Caco-2 (cell line): ENCODE data around the gene IQGAP2. TPM values are rescaled to one million over a fixed set of nuclear protein-coding genes. Genes with fewer than 3 reads are reported as not detected.

Experiments used
- BruUV-seq: library from RNA; stranded (reverse); fragments of 400-500 nt; replicated peaks from 2 replicates; lab custom pipeline; 2021; lab: Mats Ljungman, UMichigan
- CTCF ChIA-PET: fragments of 300-600 bp; sonication (Branson Sonifier 250); formaldehyde crosslinking; loops from one replicate; lab custom pipeline; 2022; ENCODE audit warnings: antibody characterized with exemption; lab: Charles Lee
- POLR2A ChIA-PET: fragments of 300-600 bp; sonication (Branson Sonifier 250); formaldehyde crosslinking; loops from one replicate; lab custom pipeline; 2022; ENCODE audit warnings: antibody characterized with exemption; lab: Charles Lee
- DNase-seq, 2 experiments: peaks; one replicate each; pipeline versions ENCODE4 v3.0.0 to v3.0.0-alpha.2; 2020 to 2022
- H3K27me3 ChIP-seq: replicated peaks from 2 replicates; pipeline ENCODE4 v1.6.0; 2011; ENCODE audit warnings: low read length; ENCODE audit not compliant: control insufficient read depth, insufficient read depth
- H3K36me3 ChIP-seq: 2 replicates; pipeline ENCODE4 v1.5.1; 2011; ENCODE audit warnings: low read length; ENCODE audit not compliant: control insufficient read depth, insufficient read depth
- H3K4me1 ChIP-seq: fragments of 250-450 bp; sonication (Bioruptor Pico); 2 replicates; pipeline ENCODE4 v1.5.1; 2020; ENCODE audit warnings: mild to moderate bottlenecking
- H3K4me3 ChIP-seq: 2 replicates; pipeline ENCODE4 v1.5.1; 2011; ENCODE audit warnings: low read depth, mild to moderate bottlenecking, control low read depth, low read length
- H3K9me3 ChIP-seq: fragments of 250-450 bp; sonication (Bioruptor Pico); 2 replicates; pipeline ENCODE4 v1.5.1; 2020; ENCODE audit warnings: mild to moderate bottlenecking, moderate library complexity
- H3K27ac Mint-ChIP-seq: one replicate; pipeline ENCODE4 v1.8.0; 2022; ENCODE audit warnings: mixed read lengths; ENCODE audit not compliant: unreplicated experiment
- H3K27me3 Mint-ChIP-seq: one replicate; pipeline ENCODE4 v1.8.0; 2022; ENCODE audit warnings: mixed read lengths; ENCODE audit not compliant: insufficient read depth, unreplicated experiment
- H3K36me3 Mint-ChIP-seq: one replicate; pipeline ENCODE4 v1.8.0; 2022; ENCODE audit warnings: mild to moderate bottlenecking, mixed read lengths; ENCODE audit not compliant: insufficient read depth, unreplicated experiment
- H3K4me1 Mint-ChIP-seq: one replicate; pipeline ENCODE4 v1.8.0; 2022; ENCODE audit warnings: low read depth, mixed read lengths; ENCODE audit not compliant: unreplicated experiment
- H3K4me3 Mint-ChIP-seq: one replicate; pipeline ENCODE4 v1.8.0; 2022; ENCODE audit warnings: mild to moderate bottlenecking, moderate library complexity, mixed read lengths; ENCODE audit not compliant: unreplicated experiment
- H3K9me3 Mint-ChIP-seq: one replicate; pipeline ENCODE4 v1.8.0; 2022; ENCODE audit warnings: mixed read lengths; ENCODE audit not compliant: unreplicated experiment
- intact Hi-C: fragments of 100-400 bp; cut with micrococcal nuclease; formaldehyde crosslinking; loops from one replicate; pipeline ENCODE4 v1.10.0; 2022; ENCODE audit not compliant: unreplicated experiment
- total RNA-seq: library from RNA; stranded (reverse); gene quantifications from 2 replicates; pipeline ENCODE4 v1.2.3, GENCODE V29; 2022
- TF ChIP-seq, protein P1 (sequence below), 2 experiments: fragments of 200-600 bp in 1 of 2; IDR thresholded peaks; 1 replicate in 1 of 2; 2 replicates in 1 of 2; pipeline versions ENCODE4 v1.5.1 to v1.8.0; 2011 to 2022; ENCODE audit warnings: antibody characterized with exemption in 1 of 2, control low read depth in 1 of 2, inconsistent platforms in 1 of 2, low read depth in 1 of 2, low read length in 1 of 2, mild to moderate bottlenecking in 1 of 2, moderate library complexity in 1 of 2; ENCODE audit not compliant: insufficient read depth in 1 of 2, severe bottlenecking in 1 of 2, unreplicated experiment in 1 of 2

IQGAP2 gene
- total RNA-seq, 1 experiment from 2014 or later, result 89.4 TPM

DNA sequence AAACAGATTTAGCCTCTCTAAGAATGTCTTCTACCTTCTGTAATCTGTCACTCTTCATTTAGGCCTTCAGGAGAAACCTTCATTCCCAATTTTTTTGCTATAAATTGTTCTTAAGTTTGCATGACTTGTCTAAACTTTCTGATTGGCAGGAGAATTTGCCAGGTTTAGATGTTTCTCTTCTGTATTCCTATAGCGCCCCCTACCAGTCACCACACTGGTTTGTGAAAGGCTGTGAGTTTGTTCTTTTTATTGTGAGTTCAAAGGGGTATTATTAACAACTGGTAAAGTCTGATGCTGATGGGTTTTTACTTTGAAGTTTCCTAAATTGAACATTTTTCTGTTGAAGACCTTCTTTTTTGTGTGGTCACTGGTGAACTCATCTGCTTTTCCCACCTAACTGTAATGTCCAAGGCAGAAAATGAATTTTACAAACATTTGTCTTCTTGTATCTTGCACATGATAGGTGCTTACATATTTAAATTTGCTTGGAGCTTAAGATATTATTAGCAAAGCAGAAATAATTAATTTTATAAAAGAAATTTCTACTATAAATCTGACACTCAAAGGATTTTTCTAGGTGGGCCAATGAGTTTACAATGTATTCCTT lies 238.5 kb downstream of the IQGAP2 start:
- no peaks in the 10 kb centered on the region for H3K27me3 Mint-ChIP-seq
- H3K4me3 ChIP-seq, result no peak overlapping the region
- peaks cover 79% of the 10 kb centered on the region for H3K36me3 Mint-ChIP-seq
- CTCF ChIA-PET, result no interaction called here
- POLR2A ChIA-PET, result no interaction called here
- H3K9me3 Mint-ChIP-seq, result no peaks in the 10 kb centered on the region
- H3K4me3 Mint-ChIP-seq, result no peak overlapping the region
- no peaks in the 10 kb centered on the region for H3K9me3 ChIP-seq
- no peaks in the 10 kb centered on the region for H3K27me3 ChIP-seq
- H3K27ac Mint-ChIP-seq, result no peak overlapping the region
- H3K4me1 ChIP-seq, result no peaks in the 10 kb centered on the region
- peaks cover 4% of the 10 kb centered on the region for H3K4me1 Mint-ChIP-seq
- no TSS peak for BruUV-seq
- H3K36me3 ChIP-seq, result peaks cover 2% of the 10 kb centered on the region; the same call in 1 of the 2 replicates
- TF ChIP-seq, protein P1, sequence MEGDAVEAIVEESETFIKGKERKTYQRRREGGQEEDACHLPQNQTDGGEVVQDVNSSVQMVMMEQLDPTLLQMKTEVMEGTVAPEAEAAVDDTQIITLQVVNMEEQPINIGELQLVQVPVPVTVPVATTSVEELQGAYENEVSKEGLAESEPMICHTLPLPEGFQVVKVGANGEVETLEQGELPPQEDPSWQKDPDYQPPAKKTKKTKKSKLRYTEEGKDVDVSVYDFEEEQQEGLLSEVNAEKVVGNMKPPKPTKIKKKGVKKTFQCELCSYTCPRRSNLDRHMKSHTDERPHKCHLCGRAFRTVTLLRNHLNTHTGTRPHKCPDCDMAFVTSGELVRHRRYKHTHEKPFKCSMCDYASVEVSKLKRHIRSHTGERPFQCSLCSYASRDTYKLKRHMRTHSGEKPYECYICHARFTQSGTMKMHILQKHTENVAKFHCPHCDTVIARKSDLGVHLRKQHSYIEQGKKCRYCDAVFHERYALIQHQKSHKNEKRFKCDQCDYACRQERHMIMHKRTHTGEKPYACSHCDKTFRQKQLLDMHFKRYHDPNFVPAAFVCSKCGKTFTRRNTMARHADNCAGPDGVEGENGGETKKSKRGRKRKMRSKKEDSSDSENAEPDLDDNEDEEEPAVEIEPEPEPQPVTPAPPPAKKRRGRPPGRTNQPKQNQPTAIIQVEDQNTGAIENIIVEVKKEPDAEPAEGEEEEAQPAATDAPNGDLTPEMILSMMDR (IDR thresholded peaks at IDR 0.05; ENCODE audit: insufficient read depth in 1 of 2, low read depth in 1 of 2, low read length in 1 of 2, severe bottlenecking in 1 of 2, unreplicated experiment in 1 of 2), result peak; percentile 70 to 86
- intact Hi-C loops, result loop anchor here (1.0 to 10.0 kb wide), 3 partner anchors 40 to 237 kb away; partner anchors contain the start of gene IQGAP2
- DNase-seq, result peak; percentile 51 to 75

DNA sequence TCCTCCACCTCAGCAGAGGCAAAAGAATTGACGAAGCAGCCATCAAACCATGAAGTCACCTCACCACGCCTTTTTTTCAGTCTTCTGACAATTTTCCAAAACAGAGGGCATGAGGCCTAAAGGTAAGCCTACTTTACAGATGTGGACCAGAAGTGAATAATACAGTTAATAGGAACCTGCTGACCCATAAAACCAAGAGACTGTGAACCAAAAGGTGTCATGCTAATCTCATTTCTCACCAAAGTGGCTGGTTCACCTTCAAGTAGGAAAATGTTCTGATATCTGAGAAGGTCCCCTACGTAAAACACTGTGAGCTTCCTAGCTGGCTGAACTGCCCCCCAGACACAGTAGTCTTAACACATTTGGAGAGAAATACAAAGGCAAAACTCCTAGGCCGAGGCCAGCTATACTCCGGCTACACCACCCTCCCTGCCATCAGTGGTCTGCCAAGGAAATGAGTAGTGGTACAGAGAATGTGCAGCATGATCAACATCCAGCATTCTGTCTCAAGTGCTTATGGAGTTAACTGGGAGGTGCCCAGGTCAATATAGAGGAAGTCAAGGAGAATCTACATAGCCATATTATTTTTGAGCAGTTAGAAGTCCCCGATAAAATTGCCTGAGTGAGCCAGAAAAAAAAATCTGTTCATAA lies 239.4 kb downstream of the IQGAP2 start:
- Histone ChIP-seq H3K9me3 (no peaks in the 10 kb centered on the region), H3K4me1 (no peaks in the 10 kb centered on the region), H3K4me3 (no peak overlapping the region), H3K36me3 (peaks cover 2% of the 10 kb centered on the region; the same call in 1 of the 2 replicates), H3K27me3 (no peaks in the 10 kb centered on the region)
- peaks cover 76% of the 10 kb centered on the region for H3K36me3 Mint-ChIP-seq
- intact Hi-C loops, result loop anchor here (10.0 kb wide), 1 partner anchor 238 kb away; the partner anchor contains the start of gene IQGAP2
- no peak overlapping the region for H3K4me3 Mint-ChIP-seq
- no TSS peak for BruUV-seq
- no peak for DNase-seq
- H3K27me3 Mint-ChIP-seq, result no peaks in the 10 kb centered on the region
- H3K9me3 Mint-ChIP-seq, result no peaks in the 10 kb centered on the region
- no peak overlapping the region for H3K27ac Mint-ChIP-seq
- TF ChIP-seq, protein P1 (IDR thresholded peaks at IDR 0.05; ENCODE audit: insufficient read depth in 1 of 2, low read depth in 1 of 2, low read length in 1 of 2, severe bottlenecking in 1 of 2, unreplicated experiment in 1 of 2), result no peak
- CTCF ChIA-PET, result interaction anchor here (0.8 kb wide), 1 partner anchor 132 kb away, joined by 4 read pairs; no protein-coding TSS in a partner anchor
- POLR2A ChIA-PET, result no interaction called here
- no peaks in the 10 kb centered on the region for H3K4me1 Mint-ChIP-seq

DNA sequence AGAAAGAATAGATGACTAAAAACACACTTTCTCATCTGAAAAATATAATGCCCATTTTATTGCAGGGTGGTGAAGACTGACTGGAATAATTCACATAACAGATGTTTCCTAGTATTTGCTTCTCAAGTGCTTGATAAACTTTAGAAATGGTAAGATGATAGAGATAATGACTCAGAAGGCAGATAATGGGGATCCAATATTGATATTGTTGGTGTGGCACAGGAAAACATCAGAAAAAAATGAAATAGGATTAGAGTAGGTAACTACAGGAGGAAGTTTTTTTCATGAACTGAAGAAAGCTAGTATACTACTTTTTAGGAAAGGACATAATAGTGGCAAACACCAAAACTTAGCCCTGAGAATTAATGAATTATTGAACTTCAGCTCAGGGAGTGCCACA lies 240.3 kb downstream of the IQGAP2 start:
- ChIA-PET CTCF (interaction anchor here (0.6 to 0.8 kb wide), 2 partner anchors 42 to 131 kb away, joined by 3 to 4 read pairs; no protein-coding TSS in a partner anchor), POLR2A (no interaction called here)
- Mint-ChIP-seq H3K36me3 (peaks cover 76% of the 10 kb centered on the region), H3K9me3 (peaks cover 3% of the 10 kb centered on the region), H3K27ac (no peak overlapping the region), H3K27me3 (no peaks in the 10 kb centered on the region), H3K4me3 (no peak overlapping the region), H3K4me1 (no peaks in the 10 kb centered on the region)
- Histone ChIP-seq H3K9me3 (no peaks in the 10 kb centered on the region), H3K36me3 (peaks cover 2% of the 10 kb centered on the region; the same call in 1 of the 2 replicates), H3K4me3 (no peak overlapping the region), H3K4me1 (no peaks in the 10 kb centered on the region), H3K27me3 (no peaks in the 10 kb centered on the region)
- intact Hi-C loops, result loop anchor here (10.0 kb wide), 1 partner anchor 239 kb away; the partner anchor contains the start of gene IQGAP2
- BruUV-seq, result no TSS peak
- DNase-seq, result no peak
- TF ChIP-seq, protein P1 (IDR thresholded peaks at IDR 0.05; ENCODE audit: insufficient read depth in 1 of 2, low read depth in 1 of 2, low read length in 1 of 2, severe bottlenecking in 1 of 2, unreplicated experiment in 1 of 2), result no peak
